CD14-positive monocyte (primary cell): ENCODE measurements around the gene FAM47E. TPM values are rescaled to one million over a fixed set of nuclear protein-coding genes. Genes with fewer than 3 reads are reported as not detected.
"Not testable (repeated sequence)": the region's sequence is repeated elsewhere in the genome, so short reads cannot be mapped to it uniquely, and the experiment has no call there.

Experiments
- DNase-seq, 3 donors: peaks; one replicate each; pipeline ENCODE4 v3.0.0-alpha.2; 2011 to 2022
- H2AFZ ChIP-seq: 2 replicates; pipeline ENCODE4 v1.6.0; 2012; ENCODE audit warnings: mild to moderate bottlenecking, low read depth, low read length, inconsistent platforms; ENCODE audit not compliant: insufficient read depth, poor library complexity, severe bottlenecking
- H3K27ac ChIP-seq, 2 donors: 1 replicate in 1 of 2; 2 replicates in 1 of 2; pipeline ENCODE4 v1.5.1; 2012 to 2013; ENCODE audit warnings: low read length in 2 of 2, control low read depth in 1 of 2, inconsistent platforms in 1 of 2, low read depth in 1 of 2, mild to moderate bottlenecking in 1 of 2
- H3K27me3 ChIP-seq, 2 donors: one replicate each; pipeline versions ENCODE4 v1.6.0 to v1.6.1; 2011 to 2013; ENCODE audit warnings: low read length in 2 of 2; ENCODE audit not compliant: control insufficient read depth in 2 of 2, insufficient read depth in 2 of 2
- H3K36me3 ChIP-seq, 2 donors: replicated peaks in 1 of 2; 1 replicate in 1 of 2; 2 replicates in 1 of 2; pipeline versions ENCODE4 v1.5.1 to v1.6.1; 2012 to 2013; ENCODE audit warnings: low read length in 2 of 2, control low read depth in 1 of 2, inconsistent platforms in 1 of 2, mild to moderate bottlenecking in 1 of 2; ENCODE audit not compliant: insufficient read depth in 2 of 2, control insufficient read depth in 1 of 2
- H3K4me1 ChIP-seq, 2 donors: 1 replicate in 1 of 2; 2 replicates in 1 of 2; pipeline versions ENCODE4 v1.5.1 to v1.6.1; 2012 to 2013; ENCODE audit warnings: low read length in 2 of 2, control low read depth in 1 of 2, inconsistent platforms in 1 of 2, mild to moderate bottlenecking in 1 of 2, moderate library complexity in 1 of 2; ENCODE audit not compliant: insufficient read depth in 2 of 2, control insufficient read depth in 1 of 2
- H3K4me2 ChIP-seq: replicated peaks from 2 replicates; pipeline ENCODE3; 2012; ENCODE audit warnings: low read length, moderate library complexity, mild to moderate bottlenecking; ENCODE audit not compliant: poor library complexity, severe bottlenecking; ENCODE audit errors: extremely low read depth
- H3K4me3 ChIP-seq, 3 experiments: fragments of 200-600 bp in 1 of 3; sonication (generic) in 1 of 3; replicated peaks in 1 of 3; 1 replicate in 2 of 3; 2 replicates in 1 of 3; pipeline ENCODE4 v1.5.1; 2011 to 2013; ENCODE audit warnings: low read length in 3 of 3, mild to moderate bottlenecking in 3 of 3, control low read depth in 2 of 3, low read depth in 2 of 3, inconsistent platforms in 1 of 3, moderate library complexity in 1 of 3
- H3K79me2 ChIP-seq: 2 replicates; pipeline ENCODE4 v1.6.0; 2012; ENCODE audit warnings: mild to moderate bottlenecking, control low read depth, inconsistent platforms, low read length, moderate library complexity; ENCODE audit not compliant: insufficient read depth
- H3K9ac ChIP-seq: 2 replicates; pipeline ENCODE4 v1.6.0; 2017; ENCODE audit warnings: low read length, mild to moderate bottlenecking; ENCODE audit not compliant: insufficient read depth, poor library complexity, severe bottlenecking
- H3K9me3 ChIP-seq, 2 donors: replicated peaks in 1 of 2; 1 replicate in 1 of 2; 2 replicates in 1 of 2; pipeline versions ENCODE4 v1.5.1 to v1.6.1; 2012 to 2013; ENCODE audit warnings: low read length in 2 of 2, control low read depth in 1 of 2; ENCODE audit not compliant: control insufficient read depth in 1 of 2, insufficient read depth in 1 of 2
- H4K20me1 ChIP-seq: 2 replicates; pipeline ENCODE4 v1.6.0; 2012; ENCODE audit warnings: mild to moderate bottlenecking, low read length, control low read depth, moderate library complexity; ENCODE audit not compliant: insufficient read depth
- H3K27ac Mint-ChIP-seq, 7 donors: one replicate each; pipeline ENCODE4 v1.8.0; 2020; ENCODE audit warnings: mild to moderate bottlenecking in 7 of 7, mixed read lengths in 7 of 7, moderate library complexity in 6 of 7, inconsistent platforms in 2 of 7
- H3K27me3 Mint-ChIP-seq, 3 donors: one replicate each; pipeline ENCODE4 v1.8.0; 2021 to 2022; ENCODE audit warnings: low read depth in 3 of 3, mild to moderate bottlenecking in 3 of 3, mixed read lengths in 3 of 3, moderate library complexity in 3 of 3, inconsistent platforms in 1 of 3
- H3K36me3 Mint-ChIP-seq, 2 donors: one replicate each; pipeline ENCODE4 v1.8.0; 2020; ENCODE audit warnings: mixed read lengths in 2 of 2, inconsistent platforms in 1 of 2, mild to moderate bottlenecking in 1 of 2
- H3K4me1 Mint-ChIP-seq: one replicate; pipeline ENCODE4 v1.8.0; 2020; ENCODE audit warnings: mild to moderate bottlenecking, mixed read lengths
- H3K4me3 Mint-ChIP-seq, 2 donors: one replicate each; pipeline ENCODE4 v1.8.0; 2020; ENCODE audit warnings: mild to moderate bottlenecking in 2 of 2, mixed read lengths in 2 of 2, moderate library complexity in 1 of 2
- H3K9me3 Mint-ChIP-seq, 7 donors: one replicate each; pipeline ENCODE4 v1.8.0; 2020 to 2022; ENCODE audit warnings: mixed read lengths in 7 of 7, mild to moderate bottlenecking in 6 of 7, moderate library complexity in 6 of 7, inconsistent platforms in 2 of 7
- CTCF ChIP-seq: fragments of 200-600 bp; IDR thresholded peaks from one replicate; pipeline ENCODE4 v1.8.0; 2022; ENCODE audit warnings: antibody characterized with exemption, mild to moderate bottlenecking
- WGBS: methylation state at CpG from one replicate; pipeline ENCODE4 v1.1.5; 2013; ENCODE audit warnings: missing lambda C conversion rate; ENCODE audit not compliant: insufficient coverage; 5-methylcytosine and 5-hydroxymethylcytosine counted together
- intact Hi-C, 2 donors: fragments of 100-400 bp; cut with micrococcal nuclease; formaldehyde crosslinking; loops; one replicate each; pipeline versions ENCODE4 v1.15.0 to v1.15.1; 2023
- polyA plus RNA-seq, 3 donors: library from polyadenylated mRNA; depleted of rRNA in 1 of 3; unstranded in 2 of 3; stranded (reverse) in 1 of 3; fragments of 300-500 nt in 2 of 3; fragments of >200 nt in 1 of 3; fragmentation: Illumina TruSeq in 2 of 3; gene quantifications; 1 replicate in 2 of 3; 2 replicates in 1 of 3; pipeline ENCODE4 v1.2.3, GENCODE V29; 2012 to 2021

FAM47E gene
- polyA plus RNA-seq, 3 donors: 0.31 TPM; not detected in 2

- peaks cover 4% of the 10 kb centered on the region for H3K4me1 Mint-ChIP-seq
- no peaks in the 10 kb centered on the region for H4K20me1 ChIP-seq
- peaks cover 3 to 8% (median 3%) of the 10 kb centered on the region in 3 donors for H3K27me3 Mint-ChIP-seq
- TF ChIP-seq CTCF: no peak
- no peak overlapping the region for H3K4me2 ChIP-seq
- no peaks in the 10 kb centered on the region for H3K27me3 ChIP-seq
- peaks cover 0 to 6% of the 10 kb centered on the region in 2 donors for H3K9me3 ChIP-seq
- H3K27ac Mint-ChIP-seq: no peak overlapping the region
- 100% methylated on average over 1 of the region's 2 CpGs for WGBS
- no peaks in the 10 kb centered on the region for H3K36me3 ChIP-seq
- H3K27ac ChIP-seq: no peak overlapping the region
- H3K36me3 Mint-ChIP-seq: peaks cover 0 to 2% of the 10 kb centered on the region in 2 donors
- no peak for DNase-seq
- H3K79me2 ChIP-seq: no peaks in the 10 kb centered on the region
- no peak overlapping the region for H3K9ac ChIP-seq
- intact Hi-C loops: no loop called here
- no peak overlapping the region for H3K4me3 ChIP-seq
- H3K4me3 Mint-ChIP-seq: no peak overlapping the region
- H2AFZ ChIP-seq: no peak overlapping the region
- H3K4me1 ChIP-seq: no peaks in the 10 kb centered on the region
- peaks cover 0 to 26% (median 19%) of the 10 kb centered on the region in 7 donors for H3K9me3 Mint-ChIP-seq
These were observed 11.3 kb upstream of the FAM47E start for GRCh38 chr4:76240236-76240635.

GRCh38 chr4:76243877-76244276, 7.6 kb upstream of the FAM47E start:
- H3K36me3 Mint-ChIP-seq, H2AFZ ChIP-seq, H4K20me1 ChIP-seq, H3K79me2 ChIP-seq, H3K4me3 ChIP-seq, DNase-seq, H3K4me3 Mint-ChIP-seq, intact Hi-C loops, H3K27ac Mint-ChIP-seq, H3K36me3 ChIP-seq, H3K9me3 ChIP-seq, H3K27ac ChIP-seq, H3K27me3 ChIP-seq, H3K4me1 Mint-ChIP-seq, H3K4me1 ChIP-seq, H3K9ac ChIP-seq, H3K4me2 ChIP-seq: not testable (repeated sequence)
- peaks cover 8 to 14% (median 10%) of the 10 kb centered on the region in 3 donors for H3K27me3 Mint-ChIP-seq
- peaks cover 4 to 20% (median 15%) of the 10 kb centered on the region in 7 donors for H3K9me3 Mint-ChIP-seq
- WGBS: no CpG with 5 or more reads among the region's 2 CpGs
